ENCODE results near the gene DIS3L2. TPM values are rescaled to one million over a fixed set of nuclear protein-coding genes. Genes with fewer than 3 reads are reported as not detected.
A peak's percentile ranks its signal among the peaks of the same experiment; 100 is the strongest.

Gene DIS3L2
- total RNA-seq, 1 donor from 2014 or later = 42.1 TPM

- TF ChIP-seq CTCF (IDR thresholded peaks at IDR 0.05; ENCODE audit: partially characterized antibody, unreplicated experiment) = no peak
- H3K4me3 Mint-ChIP-seq (ENCODE audit: unreplicated experiment) = no peak overlapping the region
- H3K27me3 Mint-ChIP-seq (ENCODE audit: unreplicated experiment) = peaks cover 4% of the 10 kb centered on the region
- no peak overlapping the region for H3K27ac Mint-ChIP-seq (ENCODE audit: unreplicated experiment)
- H3K36me3 Mint-ChIP-seq (ENCODE audit: unreplicated experiment) = peaks cover 10% of the 10 kb centered on the region
- peaks cover 6% of the 10 kb centered on the region for H3K4me1 Mint-ChIP-seq (ENCODE audit: low read depth, unreplicated experiment)
- peaks cover 10% of the 10 kb centered on the region for H3K9me3 Mint-ChIP-seq (ENCODE audit: unreplicated experiment)
- no peak for DNase-seq
These were observed 3.6 kb downstream of the DIS3L2 start for GRCh38 chr2:231965102-231965501.

GRCh38 chr2:231966886-231967285, 5.4 kb downstream of the DIS3L2 start:
- Mint-ChIP-seq H3K4me3 (ENCODE audit: unreplicated experiment) (no peak overlapping the region), H3K9me3 (ENCODE audit: unreplicated experiment) (peaks cover 10% of the 10 kb centered on the region), H3K27me3 (ENCODE audit: unreplicated experiment) (no peaks in the 10 kb centered on the region), H3K4me1 (ENCODE audit: low read depth, unreplicated experiment) (peaks cover 2% of the 10 kb centered on the region), H3K36me3 (ENCODE audit: unreplicated experiment) (peaks cover 10% of the 10 kb centered on the region), H3K27ac (ENCODE audit: unreplicated experiment) (no peak overlapping the region)
- DNase-seq = no peak
- TF ChIP-seq CTCF (IDR thresholded peaks at IDR 0.05; ENCODE audit: partially characterized antibody, unreplicated experiment) = no peak

GRCh38 chr2:231968820-231969219, 7.3 kb downstream of the DIS3L2 start:
- Mint-ChIP-seq H3K27ac (ENCODE audit: unreplicated experiment) (no peak overlapping the region), H3K9me3 (ENCODE audit: unreplicated experiment) (no peaks in the 10 kb centered on the region), H3K4me3 (ENCODE audit: unreplicated experiment) (no peak overlapping the region), H3K27me3 (ENCODE audit: unreplicated experiment) (no peaks in the 10 kb centered on the region), H3K36me3 (ENCODE audit: unreplicated experiment) (peaks cover 10% of the 10 kb centered on the region), H3K4me1 (ENCODE audit: low read depth, unreplicated experiment) (peaks cover 4% of the 10 kb centered on the region)
- no peak for DNase-seq
- TF ChIP-seq CTCF (IDR thresholded peaks at IDR 0.05; ENCODE audit: partially characterized antibody, unreplicated experiment) = no peak

- no peaks in the 10 kb centered on the region for H3K27me3 Mint-ChIP-seq (ENCODE audit: unreplicated experiment)
- H3K4me3 Mint-ChIP-seq (ENCODE audit: unreplicated experiment) = no peak overlapping the region
- H3K9me3 Mint-ChIP-seq (ENCODE audit: unreplicated experiment) = peaks cover 2% of the 10 kb centered on the region
- H3K36me3 Mint-ChIP-seq (ENCODE audit: unreplicated experiment) = peaks cover 10% of the 10 kb centered on the region
- no peak for DNase-seq
- H3K4me1 Mint-ChIP-seq (ENCODE audit: low read depth, unreplicated experiment) = peaks cover 3% of the 10 kb centered on the region
- H3K27ac Mint-ChIP-seq (ENCODE audit: unreplicated experiment) = no peak overlapping the region
- no peak for TF ChIP-seq CTCF (IDR thresholded peaks at IDR 0.05; ENCODE audit: partially characterized antibody, unreplicated experiment)
These were observed 8.9 kb downstream of the DIS3L2 start for GRCh38 chr2:231970461-231970860.

- H3K4me1 Mint-ChIP-seq (ENCODE audit: low read depth, unreplicated experiment) = peaks cover 3% of the 10 kb centered on the region
- no peak for TF ChIP-seq CTCF (IDR thresholded peaks at IDR 0.05; ENCODE audit: partially characterized antibody, unreplicated experiment)
- H3K4me3 Mint-ChIP-seq (ENCODE audit: unreplicated experiment) = no peak overlapping the region
- DNase-seq = no peak
- peaks cover 2% of the 10 kb centered on the region for H3K9me3 Mint-ChIP-seq (ENCODE audit: unreplicated experiment)
- H3K27me3 Mint-ChIP-seq (ENCODE audit: unreplicated experiment) = no peaks in the 10 kb centered on the region
- H3K36me3 Mint-ChIP-seq (ENCODE audit: unreplicated experiment) = peaks cover 4% of the 10 kb centered on the region
- peak overlapping the region; percentile 43 for H3K27ac Mint-ChIP-seq (ENCODE audit: unreplicated experiment)
These were observed 13.5 kb downstream of the DIS3L2 start for GRCh38 chr2:231975001-231975400.
